Measurements from ENCODE around the gene ARHGAP10.

Gene ARHGAP10

GRCh38 chr4:148053298-148054003, 321.6 kb downstream of the ARHGAP10 start:
- H4K20me1 ChIP-seq (ENCODE audit: insufficient read depth, low read length): no peaks in the 10 kb centered on the region
- no peaks in the 10 kb centered on the region for H3K9me3 ChIP-seq (replicated peaks; ENCODE audit: insufficient read depth, low read length)
- no peak overlapping the region for H3K27ac ChIP-seq (ENCODE audit: low read length)
- H3K4me2 ChIP-seq (ENCODE audit: low read depth, low read length): no peak overlapping the region
- TF ChIP-seq EZH2phosphoT487 (IDR thresholded peaks at IDR 0.05; ENCODE audit: low read length) (no peak), CTCF (IDR thresholded peaks at IDR 0.05; ENCODE audit: low read length) (no peak), EZH2 (optimal IDR thresholded peaks at IDR 0.05; ENCODE audit: low read depth, low read length) (no peak)
- no peaks in the 10 kb centered on the region for H3K9me2 ChIP-seq (replicated peaks; ENCODE audit: insufficient read depth, low read length)
- no peaks in the 10 kb centered on the region for H3K27me3 ChIP-seq (replicated peaks; ENCODE audit: insufficient read depth, low read length)
- peaks cover 11% of the 10 kb centered on the region; the same call in 1 of the 2 replicates for H3K79me2 ChIP-seq (ENCODE audit: low read length)
- no peak overlapping the region for H2AFZ ChIP-seq (ENCODE audit: low read length)
- H3K36me3 ChIP-seq (replicated peaks; ENCODE audit: insufficient read depth, low read length): no peaks in the 10 kb centered on the region; the same call in 1 of the 2 replicates
- no peak overlapping the region for H3K9ac ChIP-seq (ENCODE audit: low read length)
- DNase-seq: no peak
- H3K4me3 ChIP-seq (ENCODE audit: low read length): no peak overlapping the region
- H3K4me1 ChIP-seq (ENCODE audit: low read length): peaks cover 8% of the 10 kb centered on the region; the same call in 1 of the 2 replicates
- no peaks in the 10 kb centered on the region for H3F3A ChIP-seq (ENCODE audit: insufficient read depth, low read length)

GRCh38 chr4:148054275-148054674, 322.4 kb downstream of the ARHGAP10 start:
- Histone ChIP-seq H3K4me3 (ENCODE audit: low read length) (no peak overlapping the region), H3K9me3 (replicated peaks; ENCODE audit: insufficient read depth, low read length) (no peaks in the 10 kb centered on the region), H3K27ac (ENCODE audit: low read length) (no peak overlapping the region), H3K27me3 (replicated peaks; ENCODE audit: insufficient read depth, low read length) (no peaks in the 10 kb centered on the region), H3K79me2 (ENCODE audit: low read length) (peaks cover 11% of the 10 kb centered on the region; the same call in 1 of the 2 replicates), H2AFZ (ENCODE audit: low read length) (no peak overlapping the region), H3K9me2 (replicated peaks; ENCODE audit: insufficient read depth, low read length) (no peaks in the 10 kb centered on the region), H3F3A (ENCODE audit: insufficient read depth, low read length) (no peaks in the 10 kb centered on the region), H3K36me3 (replicated peaks; ENCODE audit: insufficient read depth, low read length) (no peaks in the 10 kb centered on the region), H4K20me1 (ENCODE audit: insufficient read depth, low read length) (no peaks in the 10 kb centered on the region), H3K4me1 (ENCODE audit: low read length) (peaks cover 8% of the 10 kb centered on the region; the same call in 1 of the 2 replicates), H3K4me2 (ENCODE audit: low read depth, low read length) (no peak overlapping the region), H3K9ac (ENCODE audit: low read length) (no peak overlapping the region)
- no peak for TF ChIP-seq CTCF (IDR thresholded peaks at IDR 0.05; ENCODE audit: low read length)
- TF ChIP-seq EZH2 (optimal IDR thresholded peaks at IDR 0.05; ENCODE audit: low read depth, low read length): no peak
- no peak for TF ChIP-seq EZH2phosphoT487 (IDR thresholded peaks at IDR 0.05; ENCODE audit: low read length)
- no peak for DNase-seq

- H3K9me3 ChIP-seq (replicated peaks; ENCODE audit: insufficient read depth, low read length): no peaks in the 10 kb centered on the region
- no peak overlapping the region for H3K4me3 ChIP-seq (ENCODE audit: low read length)
- TF ChIP-seq EZH2phosphoT487 (IDR thresholded peaks at IDR 0.05; ENCODE audit: low read length) (no peak), EZH2 (optimal IDR thresholded peaks at IDR 0.05; ENCODE audit: low read depth, low read length) (no peak), CTCF (IDR thresholded peaks at IDR 0.05; ENCODE audit: low read length) (no peak)
- H3K4me2 ChIP-seq (ENCODE audit: low read depth, low read length): no peak overlapping the region
- no peaks in the 10 kb centered on the region for H3K36me3 ChIP-seq (replicated peaks; ENCODE audit: insufficient read depth, low read length)
- no peaks in the 10 kb centered on the region for H3K9me2 ChIP-seq (replicated peaks; ENCODE audit: insufficient read depth, low read length)
- H3K9ac ChIP-seq (ENCODE audit: low read length): no peak overlapping the region
- H3K27me3 ChIP-seq (replicated peaks; ENCODE audit: insufficient read depth, low read length): no peaks in the 10 kb centered on the region
- H3K79me2 ChIP-seq (ENCODE audit: low read length): peaks cover 15% of the 10 kb centered on the region; the same call in 1 of the 2 replicates
- H2AFZ ChIP-seq (ENCODE audit: low read length): no peak overlapping the region
- no peak for DNase-seq
- H3K27ac ChIP-seq (ENCODE audit: low read length): no peak overlapping the region
- H3F3A ChIP-seq (ENCODE audit: insufficient read depth, low read length): no peaks in the 10 kb centered on the region
- no peaks in the 10 kb centered on the region for H4K20me1 ChIP-seq (ENCODE audit: insufficient read depth, low read length)
- H3K4me1 ChIP-seq (ENCODE audit: low read length): peaks cover 8% of the 10 kb centered on the region; the same call in 1 of the 2 replicates
Measured at GRCh38 chr4:148055844-148056243, 324.0 kb downstream of the ARHGAP10 start.

Data from MM.1S (cell line).